Hepatocyte (in vitro differentiated cells): ENCODE results near the gene CCDC179. TPM values are rescaled to one million over a fixed set of nuclear protein-coding genes. Genes with fewer than 3 reads are reported as not detected.

ENCODE experiments used
- DNase-seq: peaks from one replicate; pipeline ENCODE4 v3.0.0-alpha.2; 2016; ENCODE audit warnings: low spot score
- H2AFZ ChIP-seq: fragments of 200-600 bp; sonication (generic); 2 replicates; pipeline ENCODE4 v1.6.0; 2016; ENCODE audit warnings: antibody characterized with exemption, mild to moderate bottlenecking
- H3K27ac ChIP-seq: fragments of 200-600 bp; sonication (generic); 2 replicates; pipeline ENCODE4 v1.5.1; 2016; ENCODE audit warnings: mild to moderate bottlenecking
- H3K27me3 ChIP-seq: fragments of 200-600 bp; sonication (generic); 2 replicates; pipeline ENCODE4 v1.6.1; 2016
- H3K36me3 ChIP-seq: fragments of 200-600 bp; sonication (generic); replicated peaks from 2 replicates; pipeline ENCODE4 v1.5.1; 2016; ENCODE audit warnings: low read depth; ENCODE audit not compliant: insufficient read depth
- H3K4me1 ChIP-seq: fragments of 200-600 bp; sonication (generic); 2 replicates; pipeline ENCODE4 v1.5.1; 2016; ENCODE audit warnings: mild to moderate bottlenecking, moderate library complexity; ENCODE audit not compliant: insufficient read depth
- H3K4me2 ChIP-seq: fragments of 200-600 bp; sonication (generic); 2 replicates; pipeline ENCODE4 v1.6.0; 2016
- H3K4me3 ChIP-seq: fragments of 200-600 bp; sonication (generic); 2 replicates; pipeline ENCODE4 v1.5.1; 2016; ENCODE audit warnings: mild to moderate bottlenecking
- H3K79me2 ChIP-seq: fragments of 200-600 bp; sonication (generic); 2 replicates; pipeline ENCODE4 v1.6.0; 2017; ENCODE audit warnings: mild to moderate bottlenecking
- H3K9me2 ChIP-seq: fragments of 200-600 bp; sonication (generic); replicated peaks from 2 replicates; pipeline ENCODE4 v1.6.0; 2017; ENCODE audit warnings: mild to moderate bottlenecking; ENCODE audit not compliant: insufficient read depth
- H3K9me3 ChIP-seq: fragments of 200-600 bp; sonication (generic); 2 replicates; pipeline ENCODE4 v1.5.1; 2016; ENCODE audit warnings: low read depth, mild to moderate bottlenecking
- H4K20me1 ChIP-seq: fragments of 200-600 bp; sonication (generic); 2 replicates; pipeline ENCODE4 v1.6.0; 2016; ENCODE audit warnings: mild to moderate bottlenecking; ENCODE audit not compliant: insufficient read depth, poor library complexity, severe bottlenecking
- EZH2 ChIP-seq: fragments of 200-600 bp; sonication (generic); IDR thresholded peaks from 2 replicates; pipeline ENCODE4 v1.6.1; 2016; ENCODE audit warnings: antibody characterized with exemption, mild to moderate bottlenecking, borderline replicate concordance
- EZH2phosphoT487 ChIP-seq: fragments of 200-600 bp; sonication (generic); IDR thresholded peaks from one replicate; pipeline ENCODE4 v1.6.1; 2018; ENCODE audit warnings: antibody characterized with exemption, mild to moderate bottlenecking, low read depth, moderate library complexity; ENCODE audit not compliant: unreplicated experiment, severe bottlenecking
- WGBS: methylation state at CpG from one replicate; pipeline ENCODE4 v1.1.6; 2016; ENCODE audit warnings: low lambda C conversion rate; ENCODE audit errors: missing lambda C conversion rate; 5-methylcytosine and 5-hydroxymethylcytosine counted together
- polyA plus RNA-seq: library from polyadenylated mRNA; unstranded; fragments of >200 nt; fragmentation: Nextera tagmentation; extraction: Ambion mirVana; gene quantifications from 2 replicates; pipeline ENCODE4 v1.2.1, GENCODE V29; 2016
- total RNA-seq: library from RNA; depleted of rRNA; stranded (reverse); fragments of >200 nt; gene quantifications from 2 replicates; pipeline ENCODE4 v1.2.3, GENCODE V29; 2014
- TF ChIP-seq, protein P1 (sequence below): fragments of 200-600 bp; sonication (generic); IDR thresholded peaks from 2 replicates; pipeline ENCODE4 v1.5.1; 2016; ENCODE audit warnings: antibody characterized with exemption, mild to moderate bottlenecking; ENCODE audit not compliant: poor library complexity

The CCDC179 gene
- total and polyA plus RNA-seq, 2 experiments from 2014 or later: not detected

DNA sequence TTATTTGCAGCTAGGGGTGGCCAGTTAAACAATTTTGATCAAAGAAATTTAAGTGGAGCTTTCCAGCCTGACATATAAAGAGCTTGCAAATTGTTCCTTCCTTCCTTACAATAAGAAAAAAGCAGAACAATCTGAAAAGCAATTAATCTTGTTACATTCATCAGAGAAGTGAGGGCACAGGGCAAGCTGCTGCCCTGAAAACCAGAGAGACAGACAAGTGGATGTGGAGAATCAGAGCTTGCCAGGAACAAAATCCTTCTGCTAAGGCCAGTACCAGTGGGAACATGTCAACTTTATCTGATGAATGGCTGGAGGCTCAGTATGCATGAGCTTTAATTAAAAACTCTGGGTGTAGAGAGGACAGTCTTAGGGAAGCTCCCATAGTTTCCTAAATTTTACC is 8.8 kb downstream of the CCDC179 start:
- Histone ChIP-seq H2AFZ (no peak overlapping the region), H3K4me3 (no peak overlapping the region), H3K4me1 (no peaks in the 10 kb centered on the region), H3K27ac (no peak overlapping the region), H3K79me2 (no peaks in the 10 kb centered on the region), H4K20me1 (no peaks in the 10 kb centered on the region), H3K9me2 (no peaks in the 10 kb centered on the region), H3K36me3 (no peaks in the 10 kb centered on the region), H3K9me3 (no peaks in the 10 kb centered on the region), H3K27me3 (no peaks in the 10 kb centered on the region), H3K4me2 (no peak overlapping the region)
- no peak for DNase-seq
- TF ChIP-seq EZH2phosphoT487: no peak
- TF ChIP-seq, protein P1, sequence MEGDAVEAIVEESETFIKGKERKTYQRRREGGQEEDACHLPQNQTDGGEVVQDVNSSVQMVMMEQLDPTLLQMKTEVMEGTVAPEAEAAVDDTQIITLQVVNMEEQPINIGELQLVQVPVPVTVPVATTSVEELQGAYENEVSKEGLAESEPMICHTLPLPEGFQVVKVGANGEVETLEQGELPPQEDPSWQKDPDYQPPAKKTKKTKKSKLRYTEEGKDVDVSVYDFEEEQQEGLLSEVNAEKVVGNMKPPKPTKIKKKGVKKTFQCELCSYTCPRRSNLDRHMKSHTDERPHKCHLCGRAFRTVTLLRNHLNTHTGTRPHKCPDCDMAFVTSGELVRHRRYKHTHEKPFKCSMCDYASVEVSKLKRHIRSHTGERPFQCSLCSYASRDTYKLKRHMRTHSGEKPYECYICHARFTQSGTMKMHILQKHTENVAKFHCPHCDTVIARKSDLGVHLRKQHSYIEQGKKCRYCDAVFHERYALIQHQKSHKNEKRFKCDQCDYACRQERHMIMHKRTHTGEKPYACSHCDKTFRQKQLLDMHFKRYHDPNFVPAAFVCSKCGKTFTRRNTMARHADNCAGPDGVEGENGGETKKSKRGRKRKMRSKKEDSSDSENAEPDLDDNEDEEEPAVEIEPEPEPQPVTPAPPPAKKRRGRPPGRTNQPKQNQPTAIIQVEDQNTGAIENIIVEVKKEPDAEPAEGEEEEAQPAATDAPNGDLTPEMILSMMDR: no peak
- TF ChIP-seq EZH2: no peak

GRCh38 chr11:22846726-22847125 is 13.5 kb downstream of the CCDC179 start:
- Histone ChIP-seq H3K79me2 (no peaks in the 10 kb centered on the region), H3K9me3 (no peaks in the 10 kb centered on the region), H3K4me1 (no peaks in the 10 kb centered on the region), H4K20me1 (no peaks in the 10 kb centered on the region), H3K36me3 (no peaks in the 10 kb centered on the region), H3K9me2 (no peaks in the 10 kb centered on the region), H2AFZ (no peak overlapping the region), H3K27me3 (no peaks in the 10 kb centered on the region), H3K4me3 (no peak overlapping the region), H3K4me2 (no peak overlapping the region), H3K27ac (no peak overlapping the region)
- TF ChIP-seq, protein P1: no peak
- no peak for TF ChIP-seq EZH2
- TF ChIP-seq EZH2phosphoT487: no peak
- no peak for DNase-seq
- 89% methylated on average over 1 of the region's 1 CpG for WGBS

DNA sequence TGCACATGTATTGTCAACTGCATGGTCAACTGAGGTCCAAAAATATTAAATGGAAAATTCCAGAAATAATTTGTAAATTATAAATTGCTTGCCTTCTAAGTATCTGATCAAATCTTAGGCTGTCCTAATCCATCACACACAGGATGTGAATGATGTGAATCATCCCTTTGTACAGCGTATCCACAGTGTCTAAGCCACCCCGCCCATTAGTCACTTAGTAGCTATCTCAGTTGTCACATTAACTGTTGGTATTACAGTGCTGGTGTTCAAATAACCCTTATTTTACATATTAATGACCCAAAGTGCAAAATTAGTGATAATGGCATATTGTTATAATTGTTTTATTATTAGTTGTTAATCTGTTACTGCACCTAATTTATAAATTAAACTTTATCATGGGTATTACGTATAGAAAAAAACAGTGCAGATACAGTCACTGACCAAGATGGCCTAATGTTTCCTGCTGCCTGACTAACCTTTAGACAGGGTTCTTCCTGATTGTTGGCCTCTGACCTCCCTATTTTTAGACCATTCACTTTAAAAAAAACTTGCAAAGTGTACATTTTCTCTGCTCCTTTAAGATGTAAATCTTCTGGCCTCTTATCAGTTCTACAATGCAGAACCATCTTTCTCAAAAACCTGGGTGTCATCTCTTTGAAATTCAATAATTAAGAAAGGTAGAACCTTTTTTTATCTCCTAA is 27.8 kb downstream of the CCDC179 start:
- no peak overlapping the region for H3K27ac ChIP-seq
- DNase-seq: no peak
- no peaks in the 10 kb centered on the region for H3K9me3 ChIP-seq
- no peak overlapping the region for H3K4me2 ChIP-seq
- H3K4me3 ChIP-seq: no peak overlapping the region
- no peaks in the 10 kb centered on the region for H3K36me3 ChIP-seq
- H3K9me2 ChIP-seq: no peaks in the 10 kb centered on the region
- H3K27me3 ChIP-seq: no peaks in the 10 kb centered on the region
- H3K4me1 ChIP-seq: no peaks in the 10 kb centered on the region
- H2AFZ ChIP-seq: no peak overlapping the region
- H3K79me2 ChIP-seq: peaks cover 9% of the 10 kb centered on the region
- no peak for TF ChIP-seq EZH2phosphoT487
- WGBS: 81% methylated on average over 3 of the region's 3 CpGs
- no peaks in the 10 kb centered on the region for H4K20me1 ChIP-seq

- Histone ChIP-seq H3K4me3 (no peak overlapping the region), H4K20me1 (no peaks in the 10 kb centered on the region), H3K79me2 (peaks cover 9% of the 10 kb centered on the region), H3K4me1 (no peaks in the 10 kb centered on the region), H3K9me2 (no peaks in the 10 kb centered on the region), H3K9me3 (no peaks in the 10 kb centered on the region), H3K27ac (peak overlapping the region; percentile 5), H2AFZ (peak overlapping the region; percentile 51), H3K27me3 (no peaks in the 10 kb centered on the region), H3K36me3 (no peaks in the 10 kb centered on the region), H3K4me2 (peak overlapping the region; percentile 70)
- DNase-seq: no peak
- TF ChIP-seq, protein P1: no peak
- TF ChIP-seq EZH2phosphoT487: no peak
- TF ChIP-seq EZH2: no peak
- WGBS: 48% methylated on average over 4 of the region's 4 CpGs
Measured at GRCh38 chr11:22830082-22830414, 30.2 kb downstream of the CCDC179 start.
